Measurements from ENCODE around the gene HIVEP3.

The HIVEP3 gene

DNA sequence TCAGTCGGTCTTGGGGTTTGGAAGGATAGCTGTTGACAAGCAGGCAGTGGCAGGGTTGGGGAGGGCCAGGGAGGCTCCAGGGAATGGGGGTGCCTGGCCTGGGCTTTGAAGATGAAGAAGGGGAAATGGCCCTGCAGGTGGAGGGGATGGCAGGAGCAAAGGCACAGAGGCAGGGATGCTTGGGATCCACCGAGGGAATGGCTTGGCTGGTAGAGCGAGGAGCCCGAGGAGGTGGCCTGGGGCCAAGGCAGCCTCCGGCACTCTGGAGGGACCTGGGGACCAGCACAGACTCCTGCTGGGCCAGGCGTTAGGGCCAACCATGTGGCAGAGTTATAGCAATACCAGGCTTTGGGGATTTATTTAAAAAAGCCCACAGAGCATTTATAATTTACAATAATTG lies 371.4 kb downstream of the HIVEP3 start:
- in situ Hi-C loops (cut with MboI; ENCODE audit: low sequenced_read_pairs) = no loop called here

DNA sequence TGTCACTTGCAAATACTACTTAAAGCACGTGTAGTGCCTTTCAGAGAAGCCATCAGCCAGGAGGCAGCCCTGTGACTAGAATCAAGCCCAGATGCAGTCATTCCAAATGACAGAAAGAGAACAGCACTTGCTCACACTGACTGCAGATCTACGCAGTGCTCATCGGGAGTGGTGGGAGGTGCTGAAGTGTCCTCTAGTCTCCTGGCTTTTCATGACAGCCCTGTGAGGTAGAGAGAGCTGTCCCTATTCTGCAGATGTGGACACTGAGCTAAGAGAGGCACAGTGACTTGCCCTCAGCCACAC lies 371.9 kb downstream of the HIVEP3 start:
- in situ Hi-C loops (cut with MboI; ENCODE audit: low sequenced_read_pairs) = no loop called here

DNA sequence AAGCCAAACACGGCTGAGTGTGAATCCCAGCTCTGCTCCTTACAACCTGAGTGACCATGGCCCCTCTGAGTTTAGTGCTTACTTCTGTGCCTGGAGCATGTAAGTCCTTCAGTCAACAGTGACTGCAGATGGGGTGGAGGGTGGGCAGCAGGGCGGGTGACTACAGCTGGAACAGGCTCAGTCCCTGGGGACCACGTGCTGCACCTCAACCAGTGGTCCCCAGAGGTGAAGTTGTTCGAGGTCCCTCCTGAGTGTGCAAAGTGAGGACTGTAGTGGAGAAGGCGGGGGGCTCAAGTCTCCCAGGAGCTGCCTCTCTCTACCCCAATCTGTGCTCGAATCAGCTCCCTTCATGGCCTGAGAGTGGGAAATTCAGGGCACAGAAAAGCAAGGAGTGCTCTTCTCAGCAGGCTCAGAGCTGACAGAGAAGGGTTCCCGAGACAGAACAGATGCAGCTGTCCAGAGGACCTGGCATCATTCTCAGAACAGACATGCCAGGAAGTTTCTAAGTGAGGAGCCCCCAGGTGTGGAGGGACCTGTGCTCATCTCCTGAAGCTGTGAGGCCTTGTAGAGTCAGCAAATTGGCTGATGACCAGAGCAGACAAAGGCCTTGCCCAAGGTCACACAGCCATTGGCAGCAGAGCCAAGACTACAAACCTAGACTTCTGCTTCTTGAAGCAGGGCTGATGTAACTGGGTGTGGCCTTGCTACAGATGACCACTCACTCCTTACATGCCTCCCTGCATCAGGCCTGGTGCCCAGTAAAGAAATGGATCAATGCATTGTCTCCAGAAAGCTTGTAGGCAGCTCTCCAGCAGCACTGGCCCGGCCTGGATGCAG lies 372.5 kb downstream of the HIVEP3 start:
- in situ Hi-C loops (cut with MboI; ENCODE audit: low sequenced_read_pairs) = no loop called here

GRCh38 chr1:41542196-41542930 lies 376.4 kb downstream of the HIVEP3 start:
- in situ Hi-C loops (cut with MboI; ENCODE audit: low sequenced_read_pairs) = no loop called here

- in situ Hi-C loops (cut with MboI; ENCODE audit: low sequenced_read_pairs) = no loop called here
Observed at GRCh38 chr1:41541592-41541952, 377.1 kb downstream of the HIVEP3 start.

DNA sequence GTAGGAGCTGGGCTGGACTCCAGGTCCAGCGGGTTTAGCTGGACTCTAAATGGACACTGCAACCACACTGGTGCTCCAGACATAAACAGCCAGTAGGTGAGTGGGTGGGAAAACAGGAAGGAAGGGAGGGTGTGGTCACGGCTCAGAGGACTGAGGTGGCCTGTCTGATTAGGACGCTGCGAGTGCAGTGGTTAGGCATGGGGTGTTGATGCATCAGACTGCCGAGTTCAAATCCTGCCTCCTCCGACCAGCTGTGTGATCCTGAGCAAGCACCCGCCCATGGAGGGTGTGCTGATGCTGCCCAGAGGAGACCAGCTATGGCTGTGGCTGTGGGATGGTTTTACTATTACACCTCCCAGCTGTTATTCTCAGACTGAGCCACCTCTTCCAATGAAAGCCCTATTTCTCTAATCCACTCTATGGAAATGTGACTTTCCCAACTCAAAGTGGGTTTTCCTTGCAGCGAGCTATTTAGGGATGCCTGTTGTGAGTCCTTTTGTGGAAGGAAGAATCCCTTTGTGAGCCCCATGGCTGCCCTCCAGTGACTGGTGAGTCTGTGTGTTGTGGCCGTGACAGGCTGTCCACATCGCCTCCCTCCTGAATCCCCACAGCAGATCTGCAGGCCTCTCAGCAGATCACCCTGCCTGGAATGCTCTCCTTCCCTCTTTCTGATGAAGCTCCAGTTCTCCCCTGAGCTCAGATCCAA lies 377.7 kb downstream of the HIVEP3 start:
- in situ Hi-C loops (cut with MboI; ENCODE audit: low sequenced_read_pairs) = no loop called here

- in situ Hi-C loops (cut with MboI; ENCODE audit: low sequenced_read_pairs) = no loop called here
Observed at GRCh38 chr1:41539999-41540398, 378.7 kb downstream of the HIVEP3 start.

- in situ Hi-C loops (cut with MboI; ENCODE audit: low sequenced_read_pairs) = no loop called here
Observed at GRCh38 chr1:41539418-41539805, 379.3 kb downstream of the HIVEP3 start.

- in situ Hi-C loops (cut with MboI; ENCODE audit: low sequenced_read_pairs) = no loop called here
Observed at GRCh38 chr1:41538741-41539417, 379.8 kb downstream of the HIVEP3 start.

DNA sequence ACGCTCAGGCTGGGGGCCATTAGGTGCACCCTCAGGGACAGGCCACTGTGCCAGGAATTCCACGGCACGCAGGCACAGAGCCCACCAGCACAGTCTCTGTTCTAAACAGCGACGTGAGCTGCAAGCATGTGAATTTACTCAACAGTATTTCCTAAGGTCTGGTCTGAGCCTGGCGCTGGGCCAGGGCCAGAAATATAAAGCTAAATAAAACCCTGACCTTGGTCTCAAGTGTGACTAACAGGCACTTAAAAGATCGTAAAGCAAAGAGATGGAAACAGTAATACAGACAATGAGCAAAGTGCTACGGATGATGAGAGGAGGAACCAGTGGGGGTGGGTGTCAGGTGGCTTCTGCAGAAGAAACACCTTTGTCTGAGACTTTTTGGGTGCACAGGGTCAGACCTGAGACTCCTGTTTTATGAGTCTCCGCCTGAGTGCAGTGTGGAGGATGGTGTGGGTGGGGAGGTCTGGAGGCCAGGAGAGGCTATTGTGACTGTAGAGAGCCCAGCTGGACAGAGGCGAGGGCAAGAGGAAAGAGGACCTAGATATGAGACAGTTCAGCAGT lies 380.9 kb downstream of the HIVEP3 start:
- in situ Hi-C loops (cut with MboI; ENCODE audit: low sequenced_read_pairs) = no loop called here

DNA sequence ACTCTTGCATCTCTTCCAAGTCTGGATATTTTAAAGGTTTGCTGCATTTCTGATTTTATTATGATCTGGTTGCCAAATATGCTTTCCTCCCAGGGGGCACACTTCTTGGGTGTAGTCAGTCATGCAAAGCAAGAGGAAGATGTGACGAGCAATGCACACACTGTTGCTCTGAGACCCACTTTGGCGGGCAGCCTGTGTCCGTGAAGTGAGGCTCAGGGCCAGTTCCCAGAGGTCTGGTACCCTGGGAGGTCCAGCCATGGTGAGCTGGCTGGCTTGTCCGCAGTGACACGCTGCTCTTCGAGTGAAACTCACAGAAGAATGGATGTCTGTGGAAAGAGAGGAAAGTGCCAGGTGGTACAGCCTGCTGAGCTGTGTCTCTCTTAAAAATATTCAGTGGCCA lies 381.5 kb downstream of the HIVEP3 start:
- in situ Hi-C loops (cut with MboI; ENCODE audit: low sequenced_read_pairs) = no loop called here

DNA sequence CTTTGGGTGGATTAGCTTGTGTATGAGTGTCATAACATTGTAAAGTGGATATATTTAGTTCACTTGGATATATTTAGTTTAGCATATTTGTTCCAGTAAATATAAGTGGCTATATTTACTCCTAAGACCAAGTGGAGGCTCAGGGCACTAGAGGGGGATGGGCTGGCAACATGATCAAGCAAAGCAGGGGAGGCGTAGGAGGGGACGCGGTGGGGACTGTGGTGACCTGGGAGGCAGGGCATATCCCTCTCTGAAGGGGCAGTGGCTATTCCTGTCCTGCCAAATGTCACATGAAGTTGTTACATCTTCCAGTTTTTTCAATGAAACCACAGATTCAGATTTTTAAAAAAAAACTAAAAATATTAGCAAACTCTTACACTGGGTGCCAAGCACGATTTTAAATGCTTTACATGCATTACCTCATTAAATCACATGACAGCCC lies 382.3 kb downstream of the HIVEP3 start:
- in situ Hi-C loops (cut with MboI; ENCODE audit: low sequenced_read_pairs) = no loop called here

DNA sequence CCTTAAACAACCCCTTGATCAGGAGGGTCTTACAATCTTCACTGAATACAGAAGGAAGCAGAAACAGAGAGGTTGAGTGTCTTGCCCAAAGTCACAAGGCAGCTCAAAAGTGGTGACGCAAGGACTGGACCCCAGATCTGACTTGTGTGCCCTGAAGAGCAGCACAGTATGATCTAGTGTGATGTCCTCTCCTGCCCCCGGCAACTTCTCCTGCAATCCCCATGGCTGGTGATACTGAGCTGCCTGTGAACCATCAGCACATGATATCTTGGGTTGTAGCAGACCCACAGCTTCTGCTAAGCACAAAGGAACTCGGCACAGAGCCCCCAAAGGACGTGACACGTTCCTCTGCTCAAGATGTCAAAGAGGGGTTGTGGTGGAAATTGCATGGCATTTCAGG lies 383.0 kb downstream of the HIVEP3 start:
- in situ Hi-C loops (cut with MboI; ENCODE audit: low sequenced_read_pairs) = no loop called here

- in situ Hi-C loops (cut with MboI; ENCODE audit: low sequenced_read_pairs) = no loop called here
Observed at GRCh38 chr1:41535276-41535675, 383.4 kb downstream of the HIVEP3 start.

- in situ Hi-C loops (cut with MboI; ENCODE audit: low sequenced_read_pairs) = no loop called here
Observed at GRCh38 chr1:41534181-41535076, 384.3 kb downstream of the HIVEP3 start.

GRCh38 chr1:41533731-41534080 lies 385.0 kb downstream of the HIVEP3 start:
- in situ Hi-C loops (cut with MboI; ENCODE audit: low sequenced_read_pairs) = no loop called here

DNA sequence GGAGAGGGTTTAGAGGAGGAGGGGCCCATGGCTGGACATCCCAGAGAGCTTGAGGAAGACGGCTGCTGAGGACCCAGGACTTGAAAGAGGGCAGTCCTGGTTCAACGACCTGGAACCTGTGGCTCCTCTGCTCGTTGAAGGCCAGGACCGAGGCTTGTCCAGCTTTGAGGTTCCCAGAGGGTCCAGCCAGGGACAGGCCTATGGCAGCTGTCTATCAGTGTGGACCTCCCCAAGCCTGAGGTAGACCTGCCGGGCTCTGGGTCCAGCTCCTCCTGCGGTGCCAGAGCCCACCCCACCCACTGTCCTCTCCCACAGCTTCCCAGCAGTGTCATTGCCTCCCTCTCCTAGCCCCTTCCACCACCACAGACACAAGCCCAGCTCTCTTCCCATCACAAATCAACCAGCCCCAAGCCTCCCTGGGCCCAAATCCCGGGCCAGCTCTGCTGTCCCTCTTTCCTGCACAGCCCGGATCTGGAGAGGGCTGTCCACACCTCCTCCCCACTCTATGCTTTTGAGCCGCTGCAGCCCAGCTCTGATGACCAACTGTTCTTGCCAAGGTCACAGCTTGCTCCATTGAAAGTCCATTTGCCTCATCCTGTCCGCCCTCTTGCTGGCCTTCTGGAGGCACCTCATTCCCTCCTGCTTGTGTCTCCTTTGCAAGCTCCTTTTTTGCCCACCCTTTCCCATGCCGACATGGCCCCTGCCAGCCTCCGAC lies 385.5 kb downstream of the HIVEP3 start:
- in situ Hi-C loops (cut with MboI; ENCODE audit: low sequenced_read_pairs) = no loop called here

- in situ Hi-C loops (cut with MboI; ENCODE audit: low sequenced_read_pairs) = no loop called here
Observed at GRCh38 chr1:41532206-41532975, 386.3 kb downstream of the HIVEP3 start.

GRCh38 chr1:41530411-41530810 lies 388.3 kb downstream of the HIVEP3 start:
- in situ Hi-C loops (cut with MboI; ENCODE audit: low sequenced_read_pairs) = no loop called here

Data from HL-60/S4 treated with phorbol 12-myristate 13-acetate at 8.2 ng/mL for 4 days and 3 days (cell line).